MM.1S (cell line): ENCODE measurements around the gene FALEC.
"Not testable (repeated sequence)": the region's sequence is repeated elsewhere in the genome, so short reads cannot be mapped to it uniquely, and the experiment has no call there.

ENCODE experiments used
- CTCF ChIP-seq: fragments of 300-600 bp; sonication (generic); IDR thresholded peaks from 2 replicates; pipeline ENCODE4 v1.5.1; 2016; ENCODE audit warnings: antibody characterized with exemption, low read length, mixed read lengths
- EZH2 ChIP-seq: fragments of 300-600 bp; sonication (generic); optimal IDR thresholded peaks from 2 replicates; pipeline ENCODE3; 2017; ENCODE audit warnings: low read depth, mild to moderate bottlenecking, antibody characterized with exemption, low read length, mixed read lengths
- EZH2phosphoT487 ChIP-seq: fragments of 300-600 bp; sonication (generic); IDR thresholded peaks from 2 replicates; pipeline ENCODE4 v1.6.1; 2018; ENCODE audit warnings: antibody characterized with exemption, low read length

GRCh38 chr1:150565240-150565991 is 49.9 kb downstream of the FALEC start:
- TF ChIP-seq CTCF, EZH2phosphoT487, EZH2: not testable (repeated sequence)
